K562 (cell line): ENCODE data around the gene GLG1.

Experiments
- CTCF ChIP-seq, 3 experiments: IDR thresholded peaks in 2 of 3; conservative IDR thresholded peaks in 1 of 3; 2 replicates each; pipeline ENCODE4 v1.5.1; 2011 to 2012; ENCODE audit warnings: low read length in 3 of 3, mild to moderate bottlenecking in 3 of 3, control low read depth in 2 of 3, improper control_type of control experiment in 1 of 3, inconsistent platforms in 1 of 3, low read depth in 1 of 3, mixed read lengths in 1 of 3, moderate library complexity in 1 of 3; ENCODE audit not compliant: insufficient read depth in 2 of 3
- EZH2 ChIP-seq: IDR thresholded peaks from 2 replicates; pipeline ENCODE4 v1.6.1; 2012; ENCODE audit warnings: low read depth, mild to moderate bottlenecking, inconsistent platforms, low read length, borderline replicate concordance
- ZNF143 ChIP-seq: sonication (generic); formaldehyde crosslinking; IDR thresholded peaks from 2 replicates; pipeline ENCODE4 v1.9.0; 2022; ENCODE audit warnings: mild to moderate bottlenecking, missing genetic modification reagents
- ZNF449 ChIP-seq: fragments of 250-450 bp; sonication (Bioruptor Pico); IDR thresholded peaks from 2 replicates; pipeline ENCODE4 v1.8.0; 2022; ENCODE audit warnings: moderate library complexity, mild to moderate bottlenecking, inconsistent platforms

GRCh38 chr16:74575175-74575806, 31.6 kb downstream of the GLG1 start:
- TF ChIP-seq CTCF (IDR thresholded peaks at IDR 0.05 in 2 of 3, conservative IDR thresholded peaks at IDR 0.05 in 1 of 3; ENCODE audit: insufficient read depth in 2 of 3, low read depth in 1 of 3, low read length in 3 of 3) = no peak
- no peak for TF ChIP-seq ZNF449
- TF ChIP-seq ZNF143 (CRISPR knock-in tag) = no peak
- no peak for TF ChIP-seq EZH2
